GM21526 (cell line): ENCODE results near the gene AADACL3.

ENCODE experiments used
- ATAC-seq: cut with Tn5 transposase; IDR thresholded peaks from one replicate; pipeline ENCODE4 v1.9.1; 2021; ENCODE audit warnings: moderate library complexity; ENCODE audit not compliant: unreplicated experiment, low FRiP score

Gene AADACL3

GRCh38 chr1:12763479-12763878 is 47.6 kb downstream of the AADACL3 start:
- ATAC-seq = no peak

- no peak for ATAC-seq
These were observed 48.1 kb downstream of the AADACL3 start for GRCh38 chr1:12764016-12764415.

GRCh38 chr1:12769031-12769430 is 53.1 kb downstream of the AADACL3 start:
- no peak for ATAC-seq

- ATAC-seq = no peak
These were observed 54.1 kb downstream of the AADACL3 start for GRCh38 chr1:12769976-12770505.

- no peak for ATAC-seq
These were observed 54.7 kb downstream of the AADACL3 start for GRCh38 chr1:12770620-12771019.

GRCh38 chr1:12771186-12771585 is 55.3 kb downstream of the AADACL3 start:
- no peak for ATAC-seq

- no peak for ATAC-seq
These were observed 56.6 kb downstream of the AADACL3 start for GRCh38 chr1:12772520-12772919.

- ATAC-seq = no peak
These were observed 57.5 kb downstream of the AADACL3 start, which contains the start of gene PRAMEF12 for GRCh38 chr1:12773438-12773837. TSS of gene PRAMEF12 (plus strand) at chr1:12773738. CDS start at chr1:12774868, 1,130 bp downstream.

GRCh38 chr1:12774801-12775345 is 59.0 kb downstream of the AADACL3 start:
- no peak for ATAC-seq

- ATAC-seq = no peak
These were observed 59.5 kb downstream of the AADACL3 start for GRCh38 chr1:12775443-12775842.

GRCh38 chr1:12776801-12777557 is 61.1 kb downstream of the AADACL3 start:
- ATAC-seq = no peak
